Neuronal stem cell (in vitro differentiated cells): ENCODE measurements around the gene SLC34A2.

Experiments
- DNase-seq: peaks from one replicate; pipeline ENCODE4 v3.0.0-alpha.2; 2013; ENCODE audit warnings: low spot score
- H2AFZ ChIP-seq: one replicate; pipeline ENCODE4 v1.6.1; 2013; ENCODE audit warnings: mild to moderate bottlenecking, low read length, inconsistent platforms
- H2AK5ac ChIP-seq: 2 replicates; pipeline ENCODE4 v1.6.1; 2013; ENCODE audit warnings: low read depth, mild to moderate bottlenecking, inconsistent platforms, low read length, moderate library complexity, mixed read lengths
- H2BK120ac ChIP-seq: 2 replicates; pipeline ENCODE4 v1.6.1; 2013; ENCODE audit warnings: low read depth, mild to moderate bottlenecking, inconsistent platforms, low read length, moderate library complexity, mixed read lengths
- H2BK12ac ChIP-seq: one replicate; pipeline ENCODE4 v1.6.1; 2013; ENCODE audit warnings: low read length, inconsistent platforms
- H2BK15ac ChIP-seq: 2 replicates; pipeline ENCODE4 v1.6.1; 2013; ENCODE audit warnings: mild to moderate bottlenecking, low read length, inconsistent platforms, mixed read lengths
- H2BK5ac ChIP-seq: one replicate; pipeline ENCODE4 v1.6.1; 2013; ENCODE audit warnings: inconsistent platforms, mild to moderate bottlenecking, low read length, moderate library complexity
- H3K14ac ChIP-seq: one replicate; pipeline ENCODE4 v1.6.1; 2013; ENCODE audit warnings: low read length, inconsistent platforms
- H3K18ac ChIP-seq: 2 replicates; pipeline ENCODE4 v1.6.1; 2013; ENCODE audit warnings: low read length, inconsistent platforms
- H3K23ac ChIP-seq: 2 replicates; pipeline ENCODE4 v1.6.1; 2013; ENCODE audit warnings: low read depth, mild to moderate bottlenecking, mixed read lengths, low read length, inconsistent platforms; ENCODE audit not compliant: poor library complexity
- H3K27ac ChIP-seq: replicated peaks from 3 replicates; pipeline ENCODE4 v1.5.1; 2013; ENCODE audit warnings: low read length, inconsistent platforms
- H3K27me3 ChIP-seq, 3 experiments: 2 replicates each; pipeline ENCODE4 v1.6.1; 2013; ENCODE audit warnings: low read length in 3 of 3, mild to moderate bottlenecking in 2 of 3, inconsistent platforms in 1 of 3, low read depth in 1 of 3, mixed read lengths in 1 of 3, moderate library complexity in 1 of 3; ENCODE audit not compliant: control insufficient read depth in 3 of 3, insufficient read depth in 3 of 3
- H3K36me3 ChIP-seq, 2 donors: replicated peaks in 1 of 2; 2 replicates each; pipeline ENCODE4 v1.6.1; 2013; ENCODE audit warnings: low read length in 2 of 2; ENCODE audit not compliant: control insufficient read depth in 2 of 2, insufficient read depth in 2 of 2
- H3K4ac ChIP-seq: 2 replicates; pipeline ENCODE4 v1.6.1; 2013; ENCODE audit warnings: inconsistent platforms, mild to moderate bottlenecking, low read length, moderate library complexity
- H3K4me1 ChIP-seq, 2 donors: 1 replicate in 1 of 2; 2 replicates in 1 of 2; pipeline ENCODE4 v1.6.1; 2013; ENCODE audit warnings: low read length in 2 of 2, low read depth in 1 of 2; ENCODE audit not compliant: control insufficient read depth in 2 of 2, insufficient read depth in 1 of 2
- H3K4me2 ChIP-seq: one replicate; pipeline ENCODE4 v1.6.1; 2013; ENCODE audit warnings: mild to moderate bottlenecking, low read length, inconsistent platforms; ENCODE audit not compliant: insufficient read depth, poor library complexity, severe bottlenecking
- H3K4me3 ChIP-seq, 2 donors: 2 replicates each; pipeline ENCODE4 v1.5.1; 2013; ENCODE audit warnings: low read length in 2 of 2, mild to moderate bottlenecking in 2 of 2, inconsistent platforms in 1 of 2, moderate library complexity in 1 of 2
- H3K79me1 ChIP-seq: one replicate; pipeline ENCODE4 v1.6.1; 2013; ENCODE audit warnings: low read depth, mild to moderate bottlenecking, inconsistent platforms, low read length, moderate library complexity
- H3K9ac ChIP-seq: one replicate; pipeline ENCODE4 v1.6.1; 2013; ENCODE audit warnings: mild to moderate bottlenecking, low read depth, low read length, inconsistent platforms; ENCODE audit not compliant: poor library complexity
- H3K9me3 ChIP-seq, 2 donors: replicated peaks in 1 of 2; 2 replicates each; pipeline versions ENCODE3 to v1.6.1; 2013; ENCODE audit warnings: low read length in 2 of 2, mild to moderate bottlenecking in 2 of 2, inconsistent platforms in 1 of 2, low read depth in 1 of 2, mixed read lengths in 1 of 2, moderate library complexity in 1 of 2; ENCODE audit not compliant: control insufficient read depth in 2 of 2, insufficient read depth in 1 of 2
- H4K8ac ChIP-seq: one replicate; pipeline ENCODE4 v1.6.1; 2013; ENCODE audit warnings: low read depth, mild to moderate bottlenecking, inconsistent platforms, low read length, moderate library complexity
- H4K91ac ChIP-seq: one replicate; pipeline ENCODE4 v1.6.1; 2013; ENCODE audit warnings: low read length, low read depth, mild to moderate bottlenecking, inconsistent platforms; ENCODE audit not compliant: poor library complexity
- WGBS, 2 donors: extraction: QIAGEN DNeasy Blood & Tissue Kit; methylation state at CpG; one replicate each; pipeline ENCODE4 v1.1.7; 2013; ENCODE audit warnings: missing lambda C conversion rate in 2 of 2, mixed read lengths in 1 of 2; ENCODE audit not compliant: insufficient read length in 2 of 2, insufficient replicate concordance in 1 of 2; ENCODE audit errors: extremely low coverage in 2 of 2; 5-methylcytosine and 5-hydroxymethylcytosine counted together

Gene SLC34A2

GRCh38 chr4:25674386-25674785 lies 18.7 kb downstream of the SLC34A2 start:
- Histone ChIP-seq H2AK5ac (no peak overlapping the region), H3K4me3 (no peak overlapping the region), H2BK120ac (no peak overlapping the region), H3K9me3 (no peaks in the 10 kb centered on the region), H2BK12ac (no peak overlapping the region), H3K9ac (no peak overlapping the region), H4K8ac (no peak overlapping the region), H3K14ac (no peak overlapping the region), H3K36me3 (no peaks in the 10 kb centered on the region), H2AFZ (no peak overlapping the region), H3K79me1 (no peaks in the 10 kb centered on the region), H3K4me2 (no peak overlapping the region), H3K27me3 (no peaks in the 10 kb centered on the region), H2BK5ac (no peak overlapping the region), H3K4ac (no peak overlapping the region), H3K18ac (no peak overlapping the region), H3K23ac (no peak overlapping the region), H3K4me1 (no peaks in the 10 kb centered on the region), H2BK15ac (no peak overlapping the region), H4K91ac (no peak overlapping the region), H3K27ac (no peak overlapping the region)
- DNase-seq, result no peak
- WGBS, 2 donors, result no CpG with 5 or more reads among the region's 10 CpGs

GRCh38 chr4:25676221-25676620 lies 20.6 kb downstream of the SLC34A2 start:
- Histone ChIP-seq H2AFZ (no peak overlapping the region), H3K27me3 (no peaks in the 10 kb centered on the region), H3K27ac (no peak overlapping the region), H3K4ac (no peak overlapping the region), H2BK5ac (no peak overlapping the region), H2BK120ac (no peak overlapping the region), H4K91ac (no peak overlapping the region), H3K79me1 (no peaks in the 10 kb centered on the region), H2BK15ac (peak overlapping the region; percentile 44), H3K4me1 (no peaks in the 10 kb centered on the region), H3K4me3 (no peak overlapping the region), H3K9ac (no peak overlapping the region), H3K36me3 (no peaks in the 10 kb centered on the region), H3K23ac (peak overlapping the region; percentile 67), H4K8ac (peak overlapping the region; percentile 32), H2BK12ac (no peak overlapping the region), H3K14ac (peak overlapping the region; percentile 66), H2AK5ac (no peak overlapping the region), H3K18ac (peak overlapping the region; percentile 74), H3K9me3 (no peaks in the 10 kb centered on the region), H3K4me2 (no peak overlapping the region)
- no peak for DNase-seq
- WGBS, 2 donors, result no CpG with 5 or more reads among the region's 30 CpGs

GRCh38 chr4:25677157-25677556 lies 21.5 kb downstream of the SLC34A2 start:
- no peak overlapping the region for H3K23ac ChIP-seq
- no peak overlapping the region for H3K14ac ChIP-seq
- no peak overlapping the region for H3K9ac ChIP-seq
- no peak overlapping the region for H2BK12ac ChIP-seq
- no peaks in the 10 kb centered on the region for H3K27me3 ChIP-seq
- no peak overlapping the region for H3K4me2 ChIP-seq
- no peaks in the 10 kb centered on the region for H3K79me1 ChIP-seq
- no peak overlapping the region for H2AFZ ChIP-seq
- no peak overlapping the region for H3K4ac ChIP-seq
- H2BK15ac ChIP-seq, result no peak overlapping the region
- no peak overlapping the region for H3K4me3 ChIP-seq
- no peak for DNase-seq
- H4K91ac ChIP-seq, result no peak overlapping the region
- WGBS, 2 donors, result no CpG with 5 or more reads among the region's 3 CpGs
- H2AK5ac ChIP-seq, result no peak overlapping the region
- H3K9me3 ChIP-seq, result no peaks in the 10 kb centered on the region
- H2BK120ac ChIP-seq, result no peak overlapping the region
- H3K36me3 ChIP-seq, result no peaks in the 10 kb centered on the region
- H4K8ac ChIP-seq, result no peak overlapping the region
- H3K27ac ChIP-seq, result no peak overlapping the region
- no peak overlapping the region for H3K18ac ChIP-seq
- no peak overlapping the region for H2BK5ac ChIP-seq
- H3K4me1 ChIP-seq, result no peaks in the 10 kb centered on the region

- no peak overlapping the region for H2BK12ac ChIP-seq
- H3K27me3 ChIP-seq, result no peaks in the 10 kb centered on the region
- H3K27ac ChIP-seq, result no peak overlapping the region
- no peak overlapping the region for H3K14ac ChIP-seq
- H4K91ac ChIP-seq, result no peak overlapping the region
- H3K9me3 ChIP-seq, result no peaks in the 10 kb centered on the region
- no peak overlapping the region for H3K9ac ChIP-seq
- no peak overlapping the region for H3K4me3 ChIP-seq
- H2BK120ac ChIP-seq, result no peak overlapping the region
- no peak overlapping the region for H3K18ac ChIP-seq
- no peaks in the 10 kb centered on the region for H3K79me1 ChIP-seq
- H3K36me3 ChIP-seq, result no peaks in the 10 kb centered on the region
- no CpG with 5 or more reads among the region's 5 CpGs for WGBS, 2 donors
- H2AK5ac ChIP-seq, result no peak overlapping the region
- H2BK15ac ChIP-seq, result no peak overlapping the region
- H4K8ac ChIP-seq, result no peak overlapping the region
- no peak overlapping the region for H2BK5ac ChIP-seq
- no peaks in the 10 kb centered on the region for H3K4me1 ChIP-seq
- no peak overlapping the region for H3K23ac ChIP-seq
- H2AFZ ChIP-seq, result no peak overlapping the region
- H3K4me2 ChIP-seq, result no peak overlapping the region
- no peak overlapping the region for H3K4ac ChIP-seq
- DNase-seq, result no peak
These were observed 22.3 kb downstream of the SLC34A2 start for GRCh38 chr4:25677943-25678342.
